Measurements from ENCODE around the gene RPS6KA2. TPM values are rescaled to one million over a fixed set of nuclear protein-coding genes. Genes with fewer than 3 reads are reported as not detected.
A peak's percentile ranks its signal among the peaks of the same experiment; 100 is the strongest.
"Not testable (repeated sequence)": the region's sequence is repeated elsewhere in the genome, so short reads cannot be mapped to it uniquely, and the experiment has no call there.

RPS6KA2 gene
- total RNA-seq, 2 experiments from 2014 or later: 1.6 to 1.9 TPM

DNA sequence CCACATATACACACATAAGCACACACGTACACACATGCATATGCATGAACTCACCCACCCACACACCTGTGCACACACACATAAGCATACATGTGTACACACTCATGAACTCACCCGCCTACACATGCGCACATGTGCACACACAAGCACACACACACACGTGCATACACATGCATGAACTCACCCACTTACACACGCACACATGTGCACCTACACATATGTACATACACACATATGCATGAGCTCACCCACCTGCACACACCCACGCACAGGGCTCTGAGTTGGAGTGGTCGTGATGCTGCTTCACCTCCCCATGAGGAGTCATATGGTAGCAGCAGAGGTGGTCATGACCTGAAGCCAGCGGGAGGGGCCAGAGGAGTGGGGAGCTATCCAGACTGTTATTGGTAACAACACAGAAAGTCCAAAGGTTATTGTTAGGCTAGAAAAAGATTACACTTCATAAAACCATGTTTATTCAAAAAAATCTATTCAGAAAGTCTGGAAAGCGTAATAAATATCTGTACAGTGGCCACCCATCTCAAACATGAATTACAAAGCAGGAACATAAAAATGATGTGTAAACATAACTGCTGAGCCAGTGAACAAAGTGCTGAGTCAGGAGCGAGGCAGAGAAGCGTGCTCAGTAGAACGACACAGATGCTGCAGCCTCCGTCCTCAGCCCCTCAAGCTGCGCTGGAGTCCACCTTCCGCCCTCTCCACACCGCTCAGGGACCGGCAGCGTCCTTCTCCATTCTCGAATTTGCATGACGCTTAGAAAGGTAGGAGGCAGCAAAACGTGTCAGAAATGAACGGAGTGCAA, 217.9 kb downstream of the RPS6KA2 start:
- ChIA-PET CTCF (interaction anchor here (2.1 to 3.6 kb wide), 2 partner anchors 9 to 96 kb away, joined by 6 to 32 read pairs; no protein-coding TSS in a partner anchor), POLR2A (no interaction called here)
- ATAC-seq (no peak), DNase-seq (no peak)
- no peak overlapping the region for H3K27ac Mint-ChIP-seq
- no peaks in the 10 kb centered on the region for H3K9me3 Mint-ChIP-seq (ENCODE audit: insufficient read depth)
- H3K36me3 Mint-ChIP-seq (ENCODE audit: low read depth): peaks cover 2% of the 10 kb centered on the region
- H3K4me3 Mint-ChIP-seq: no peak overlapping the region
- H3K27me3 Mint-ChIP-seq (ENCODE audit: low read depth): peaks cover 16% of the 10 kb centered on the region
- peaks cover 39% of the 10 kb centered on the region for H3K4me1 Mint-ChIP-seq (ENCODE audit: low read depth)

DNA sequence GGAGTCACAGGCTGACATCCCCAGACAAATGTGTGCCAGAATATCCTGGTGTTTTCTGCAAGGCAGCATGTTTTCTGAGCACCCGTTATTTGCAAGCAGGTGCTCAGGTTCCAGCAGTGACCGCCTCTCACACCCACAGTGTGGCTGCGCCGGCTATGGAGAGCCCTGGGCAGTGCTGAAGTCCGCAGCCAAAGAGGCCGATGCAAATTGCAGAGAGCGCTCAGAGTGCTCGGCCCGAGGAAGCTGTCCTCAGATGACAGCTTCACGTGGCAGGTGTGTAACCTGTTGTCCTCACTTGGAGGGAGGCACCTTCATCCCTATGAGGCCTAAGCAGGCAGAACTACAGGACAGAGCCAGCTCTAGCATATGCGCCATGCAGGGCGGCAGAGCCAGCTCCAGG, 220.9 kb downstream of the RPS6KA2 start:
- ChIA-PET POLR2A (no interaction called here), CTCF (interaction anchor here (1.5 kb wide), 1 partner anchor 25 kb away, joined by 6 read pairs; no protein-coding TSS in a partner anchor)
- peaks cover 14% of the 10 kb centered on the region for H3K4me1 Mint-ChIP-seq (ENCODE audit: low read depth)
- DNase-seq (no peak), ATAC-seq (no peak)
- no peak overlapping the region for H3K4me3 Mint-ChIP-seq
- H3K27me3 Mint-ChIP-seq (ENCODE audit: low read depth): peaks cover 21% of the 10 kb centered on the region
- H3K27ac Mint-ChIP-seq: no peak overlapping the region
- no peaks in the 10 kb centered on the region for H3K36me3 Mint-ChIP-seq (ENCODE audit: low read depth)
- no peaks in the 10 kb centered on the region for H3K9me3 Mint-ChIP-seq (ENCODE audit: insufficient read depth)

DNA sequence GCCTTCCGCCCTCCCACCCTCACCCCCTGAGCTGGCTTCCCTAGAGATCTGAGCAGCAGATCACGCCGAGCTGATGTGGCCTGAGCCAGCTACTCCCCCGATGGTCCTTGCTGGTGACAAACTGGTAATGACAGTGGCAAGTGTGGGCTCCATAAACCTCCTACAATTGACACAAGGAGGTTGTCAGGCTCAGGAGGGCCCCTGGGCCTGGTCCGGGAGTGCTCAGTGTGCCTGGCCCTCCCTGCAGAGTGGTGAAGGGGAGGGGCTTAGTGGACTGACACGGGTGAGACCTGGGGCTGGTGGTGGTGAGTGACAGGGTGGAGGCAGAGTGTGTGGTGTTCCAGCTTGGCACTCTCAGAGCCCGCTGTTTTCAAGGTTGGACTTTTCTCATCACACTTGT, 221.7 kb downstream of the RPS6KA2 start:
- no peaks in the 10 kb centered on the region for H3K9me3 Mint-ChIP-seq (ENCODE audit: insufficient read depth)
- CTCF ChIA-PET: no interaction called here
- POLR2A ChIA-PET: no interaction called here
- peaks cover 20% of the 10 kb centered on the region for H3K27me3 Mint-ChIP-seq (ENCODE audit: low read depth)
- no peak for DNase-seq
- ATAC-seq: no peak
- H3K27ac Mint-ChIP-seq: no peak overlapping the region
- no peaks in the 10 kb centered on the region for H3K36me3 Mint-ChIP-seq (ENCODE audit: low read depth)
- peaks cover 6% of the 10 kb centered on the region for H3K4me1 Mint-ChIP-seq (ENCODE audit: low read depth)
- H3K4me3 Mint-ChIP-seq: no peak overlapping the region

DNA sequence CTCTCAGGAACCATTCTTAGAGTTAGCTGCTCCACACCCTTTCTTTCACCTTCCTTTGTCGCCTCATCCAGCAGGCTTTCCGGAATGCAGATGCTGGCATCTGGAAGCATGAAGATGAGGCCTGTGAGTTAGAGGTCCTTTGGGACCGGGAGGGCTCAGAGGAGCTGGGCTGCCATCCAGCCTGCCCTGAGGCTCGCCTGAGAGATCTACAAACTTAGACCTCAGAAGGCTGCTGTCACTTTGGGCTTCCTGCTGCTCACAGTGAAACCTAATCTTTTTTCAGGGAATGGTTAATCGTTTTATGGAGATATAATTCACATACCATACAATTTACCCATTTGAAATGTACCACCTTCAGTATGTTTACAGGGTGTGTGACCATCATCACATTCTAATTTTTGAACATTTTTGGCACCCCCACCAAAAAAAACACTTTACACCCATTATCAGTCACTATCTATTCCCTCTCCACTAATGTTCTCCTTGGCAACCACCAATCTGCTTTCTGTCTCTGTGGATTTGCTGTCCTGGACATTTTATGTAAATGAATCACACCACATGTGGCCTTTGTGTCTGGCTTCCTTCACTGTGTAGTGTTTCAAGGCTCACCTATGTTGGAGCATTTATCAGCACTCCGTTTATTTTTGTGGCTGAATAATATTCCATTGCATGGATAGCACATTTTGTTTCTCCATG, 224.3 kb downstream of the RPS6KA2 start:
- Mint-ChIP-seq H3K27me3 (ENCODE audit: low read depth) (peaks cover 11% of the 10 kb centered on the region), H3K27ac (no peak overlapping the region), H3K4me3 (no peak overlapping the region), H3K4me1 (ENCODE audit: low read depth) (peaks cover 2% of the 10 kb centered on the region), H3K36me3 (ENCODE audit: low read depth) (no peaks in the 10 kb centered on the region), H3K9me3 (ENCODE audit: insufficient read depth) (no peaks in the 10 kb centered on the region)
- DNase-seq (no peak), ATAC-seq (no peak)
- ChIA-PET CTCF (interaction anchor here (0.7 to 5.0 kb wide), 2 partner anchors 85 to 127 kb away, joined by 3 to 61 read pairs; no protein-coding TSS in a partner anchor), POLR2A (no interaction called here)

DNA sequence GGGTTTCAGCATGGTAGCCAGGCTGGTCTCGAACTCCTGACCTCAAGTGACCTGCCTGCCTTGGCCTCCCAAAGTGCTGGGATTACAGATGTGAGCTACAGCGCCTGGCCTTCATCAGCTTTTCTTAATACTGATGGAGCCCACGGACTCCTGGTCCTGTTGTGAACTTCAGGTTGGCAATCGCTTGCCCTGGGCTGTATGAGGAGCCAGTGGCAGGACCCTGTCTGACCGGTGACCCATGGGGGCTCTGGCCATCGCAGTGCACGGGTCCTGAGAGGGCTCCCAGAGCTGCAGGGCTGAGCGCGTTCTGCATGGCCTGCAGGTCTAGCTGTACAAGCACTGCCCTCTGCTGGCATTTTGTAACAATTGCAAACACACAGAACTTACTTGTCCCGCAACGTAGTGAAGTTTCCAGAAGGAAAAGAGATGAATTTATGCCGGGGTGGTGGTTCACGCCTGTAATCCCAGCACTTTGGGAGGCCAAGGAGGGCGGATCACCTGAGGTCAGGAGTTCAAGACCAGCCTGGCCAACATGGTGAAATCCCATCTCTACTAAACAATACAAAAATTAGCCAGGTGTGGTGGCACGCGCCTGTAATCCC, 226.3 kb downstream of the RPS6KA2 start:
- ATAC-seq (peak; percentile 81), DNase-seq (peak; percentile 69)
- CTCF ChIA-PET: interaction anchor here (0.6 to 5.0 kb wide), 37 partner anchors 8 to 244 kb away, joined by 3 to 61 read pairs (median 6); partner anchors contain the start of genes PRR18 and SFT2D1
- POLR2A ChIA-PET; H3K4me3 Mint-ChIP-seq; H3K4me1 Mint-ChIP-seq (ENCODE audit: low read depth); H3K9me3 Mint-ChIP-seq (ENCODE audit: insufficient read depth); H3K27ac Mint-ChIP-seq; H3K36me3 Mint-ChIP-seq (ENCODE audit: low read depth): not testable (repeated sequence)
- peaks cover 11% of the 10 kb centered on the region for H3K27me3 Mint-ChIP-seq (ENCODE audit: low read depth)

DNA sequence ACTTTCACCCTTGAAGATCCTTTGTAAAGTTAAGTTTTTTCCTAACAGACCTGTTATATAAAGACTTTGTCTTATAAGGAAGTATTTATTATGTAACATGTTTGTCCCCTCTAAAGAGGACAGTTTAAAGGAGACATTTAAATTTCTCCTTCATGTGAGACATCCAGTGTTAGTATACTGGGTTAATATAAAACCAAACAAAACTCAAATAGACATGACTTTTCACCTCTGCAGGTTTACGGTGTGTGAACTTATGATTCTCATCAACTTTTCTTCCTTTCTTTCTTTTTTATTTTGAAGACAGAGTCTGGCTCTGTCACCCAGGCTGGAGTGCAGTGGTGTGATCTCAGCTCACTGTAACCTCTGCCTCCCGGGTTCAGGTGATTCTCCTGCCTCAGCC, 226.9 kb downstream of the RPS6KA2 start:
- no peak overlapping the region for H3K4me3 Mint-ChIP-seq
- H3K36me3 Mint-ChIP-seq (ENCODE audit: low read depth): no peaks in the 10 kb centered on the region
- no peaks in the 10 kb centered on the region for H3K9me3 Mint-ChIP-seq (ENCODE audit: insufficient read depth)
- ATAC-seq: no peak
- no peak overlapping the region for H3K27ac Mint-ChIP-seq
- H3K27me3 Mint-ChIP-seq (ENCODE audit: low read depth): peaks cover 15% of the 10 kb centered on the region
- POLR2A ChIA-PET: interaction anchor here (0.9 kb wide), 1 partner anchor 24 kb away, joined by 3 read pairs; no protein-coding TSS in a partner anchor
- H3K4me1 Mint-ChIP-seq (ENCODE audit: low read depth): peaks cover 2% of the 10 kb centered on the region
- CTCF ChIA-PET: interaction anchor here (0.6 to 5.0 kb wide), 33 partner anchors 8 to 243 kb away, joined by 3 to 61 read pairs (median 7); partner anchors contain the start of genes PRR18 and SFT2D1
- no peak for DNase-seq

DNA sequence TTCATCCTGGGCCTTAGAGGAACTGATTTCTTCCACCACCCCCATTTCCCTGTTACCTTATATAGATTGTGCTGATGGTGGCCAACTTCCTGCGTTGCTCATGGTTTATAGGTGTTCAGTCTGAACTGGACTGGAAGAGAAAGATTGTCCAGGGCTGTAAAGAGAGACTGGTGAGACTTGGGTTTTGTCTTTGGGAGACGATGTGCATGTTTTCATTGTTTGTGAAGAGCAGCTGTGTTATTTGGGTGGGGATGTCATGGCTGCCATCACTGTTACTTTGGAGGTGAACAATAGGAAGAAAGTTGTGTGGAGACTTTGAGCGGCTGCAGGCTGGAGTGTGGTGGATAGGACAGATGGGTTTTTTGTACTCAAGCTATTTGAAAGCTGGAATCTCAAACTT, 228.7 kb downstream of the RPS6KA2 start:
- H3K9me3 Mint-ChIP-seq (ENCODE audit: insufficient read depth): no peaks in the 10 kb centered on the region
- ChIA-PET CTCF (interaction anchor here (1.0 to 5.0 kb wide), 7 partner anchors 17 to 163 kb away, joined by 3 to 61 read pairs (median 5); no protein-coding TSS in a partner anchor), POLR2A (no interaction called here)
- H3K27ac Mint-ChIP-seq: no peak overlapping the region
- no peaks in the 10 kb centered on the region for H3K36me3 Mint-ChIP-seq (ENCODE audit: low read depth)
- H3K4me3 Mint-ChIP-seq: no peak overlapping the region
- DNase-seq (no peak), ATAC-seq (no peak)
- peaks cover 2% of the 10 kb centered on the region for H3K4me1 Mint-ChIP-seq (ENCODE audit: low read depth)
- peaks cover 17% of the 10 kb centered on the region for H3K27me3 Mint-ChIP-seq (ENCODE audit: low read depth)

DNA sequence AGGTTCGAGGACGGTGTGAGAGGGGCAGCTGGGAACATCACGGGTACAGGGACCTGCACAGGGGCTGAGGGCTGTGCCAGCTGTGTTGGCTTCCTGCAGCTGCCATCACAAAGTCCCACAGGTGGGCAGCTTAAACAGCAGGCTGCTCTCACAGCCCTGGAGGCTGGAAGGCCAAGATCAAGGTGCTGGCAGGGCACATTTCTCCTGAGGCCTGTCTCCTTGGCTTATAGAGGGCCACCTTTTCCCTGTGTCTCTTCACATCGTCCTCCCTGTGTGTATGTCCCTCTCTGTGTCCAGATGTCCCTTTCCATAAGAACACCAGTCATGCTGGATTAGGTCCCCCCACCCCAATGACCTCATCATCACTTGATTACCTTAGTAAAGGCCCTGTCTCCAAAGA, 229.2 kb downstream of the RPS6KA2 start:
- no peak for ATAC-seq
- Mint-ChIP-seq H3K27ac (no peak overlapping the region), H3K4me3 (no peak overlapping the region), H3K36me3 (ENCODE audit: low read depth) (no peaks in the 10 kb centered on the region), H3K4me1 (ENCODE audit: low read depth) (peaks cover 2% of the 10 kb centered on the region), H3K27me3 (ENCODE audit: low read depth) (peaks cover 17% of the 10 kb centered on the region), H3K9me3 (ENCODE audit: insufficient read depth) (no peaks in the 10 kb centered on the region)
- ChIA-PET CTCF (interaction anchor here (1.0 to 5.0 kb wide), 6 partner anchors 17 to 162 kb away, joined by 3 to 61 read pairs (median 7); no protein-coding TSS in a partner anchor), POLR2A (no interaction called here)
- no peak for DNase-seq

DNA sequence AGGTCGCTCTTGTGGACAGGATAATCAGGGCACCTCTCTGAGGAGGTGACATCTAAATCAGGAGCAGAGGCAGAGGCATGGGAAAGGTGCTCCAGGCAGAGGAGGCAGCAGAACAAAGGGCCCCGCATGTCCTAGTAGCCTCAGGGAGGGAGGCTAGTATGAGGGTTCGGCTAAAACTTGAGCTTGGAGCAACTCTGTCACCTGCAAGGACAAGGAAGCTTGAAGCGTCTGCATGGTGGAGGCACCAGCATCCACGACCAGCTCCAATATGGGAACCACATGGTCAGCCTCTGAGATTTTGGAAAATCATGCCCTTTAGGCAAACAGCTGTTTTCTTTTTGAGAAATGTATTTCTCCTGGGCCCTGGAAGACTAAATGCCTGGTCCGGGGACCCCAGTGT, 231.3 kb downstream of the RPS6KA2 start:
- Mint-ChIP-seq H3K36me3 (ENCODE audit: low read depth) (no peaks in the 10 kb centered on the region), H3K4me3 (no peak overlapping the region), H3K27me3 (ENCODE audit: low read depth) (peaks cover 20% of the 10 kb centered on the region), H3K27ac (no peak overlapping the region), H3K4me1 (ENCODE audit: low read depth) (peaks cover 2% of the 10 kb centered on the region), H3K9me3 (ENCODE audit: insufficient read depth) (no peaks in the 10 kb centered on the region)
- ATAC-seq (no peak), DNase-seq (no peak)
- ChIA-PET CTCF (interaction anchor here (2.1 kb wide), 1 partner anchor 83 kb away, joined by 6 read pairs; no protein-coding TSS in a partner anchor), POLR2A (no interaction called here)

DNA sequence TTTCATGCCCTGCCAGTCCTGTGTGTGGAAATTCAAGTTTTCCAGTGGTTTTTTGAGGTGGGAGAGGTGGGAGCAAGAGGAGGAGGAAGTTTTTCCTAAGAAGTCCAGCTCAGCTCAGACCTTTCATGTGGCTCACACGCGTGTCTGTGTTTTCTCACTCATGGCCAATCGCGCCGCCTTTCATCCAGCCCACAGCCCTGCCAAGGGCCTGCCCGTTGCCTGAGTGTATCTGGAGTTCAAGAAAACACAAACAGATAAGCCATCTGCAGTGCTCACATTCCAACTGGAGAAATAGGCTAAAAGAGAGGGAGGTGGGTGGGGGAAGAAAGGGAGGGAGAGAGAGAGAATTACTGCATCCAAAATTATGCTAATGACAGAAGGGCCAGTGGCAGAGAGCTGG, 231.7 kb downstream of the RPS6KA2 start:
- H3K9me3 Mint-ChIP-seq (ENCODE audit: insufficient read depth): no peaks in the 10 kb centered on the region
- H3K36me3 Mint-ChIP-seq (ENCODE audit: low read depth): no peaks in the 10 kb centered on the region
- ATAC-seq (no peak), DNase-seq (no peak)
- H3K27me3 Mint-ChIP-seq (ENCODE audit: low read depth): peaks cover 22% of the 10 kb centered on the region
- H3K4me3 Mint-ChIP-seq: no peak overlapping the region
- H3K27ac Mint-ChIP-seq: no peak overlapping the region
- ChIA-PET CTCF (interaction anchor here (2.1 kb wide), 1 partner anchor 82 kb away, joined by 6 read pairs; no protein-coding TSS in a partner anchor), POLR2A (no interaction called here)
- peaks cover 2% of the 10 kb centered on the region for H3K4me1 Mint-ChIP-seq (ENCODE audit: low read depth)

DNA sequence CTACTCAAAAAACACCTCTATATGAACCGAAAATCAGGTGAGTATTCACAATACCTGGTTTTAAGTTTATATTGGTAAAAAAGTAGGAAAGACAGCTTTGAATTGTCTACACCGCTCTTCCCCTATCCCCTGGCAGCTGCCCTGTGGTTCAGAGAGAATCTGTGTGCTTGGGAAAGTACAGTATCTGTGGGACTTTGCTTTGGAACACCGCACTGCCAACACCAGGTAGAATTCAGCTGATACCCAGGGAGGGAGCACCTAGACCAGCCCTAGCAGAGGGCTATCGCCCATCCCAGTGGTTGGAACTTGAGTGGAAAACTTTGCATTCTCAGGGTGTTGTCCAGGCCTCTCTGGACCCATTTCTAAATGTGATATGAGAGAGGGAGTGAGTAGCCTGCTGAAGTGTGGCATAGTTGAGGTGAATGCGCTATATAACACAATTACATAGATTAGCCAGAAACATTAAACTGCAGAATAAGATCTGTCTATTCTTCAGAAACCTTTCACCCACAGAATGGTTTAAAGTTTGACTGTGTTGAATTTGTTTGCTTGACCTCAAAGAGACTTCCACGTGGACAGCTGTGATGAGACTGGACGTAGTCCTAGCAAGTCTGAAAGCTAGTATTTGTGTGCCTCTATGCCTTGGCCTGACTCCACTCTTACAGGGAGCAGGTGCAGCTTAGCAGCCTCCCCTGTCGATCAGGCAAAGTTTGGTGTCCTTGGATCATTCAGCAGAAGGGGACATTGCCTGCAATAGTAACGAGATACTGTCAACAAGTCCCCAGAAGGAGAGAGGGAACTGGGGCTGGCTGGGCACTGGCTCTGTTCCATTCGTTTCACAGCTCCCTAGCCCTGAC, 232.8 kb downstream of the RPS6KA2 start:
- H3K27ac Mint-ChIP-seq: no peak overlapping the region
- no peaks in the 10 kb centered on the region for H3K9me3 Mint-ChIP-seq (ENCODE audit: insufficient read depth)
- DNase-seq (no peak), ATAC-seq (no peak)
- H3K4me3 Mint-ChIP-seq: no peak overlapping the region
- CTCF ChIA-PET: interaction anchor here (2.1 kb wide), 1 partner anchor 81 kb away, joined by 6 read pairs; no protein-coding TSS in a partner anchor
- H3K27me3 Mint-ChIP-seq (ENCODE audit: low read depth): peaks cover 22% of the 10 kb centered on the region
- POLR2A ChIA-PET: no interaction called here
- peaks cover 2% of the 10 kb centered on the region for H3K4me1 Mint-ChIP-seq (ENCODE audit: low read depth)
- no peaks in the 10 kb centered on the region for H3K36me3 Mint-ChIP-seq (ENCODE audit: low read depth)

Data from activated CD8-positive, alpha-beta T cell treated with anti-CD3 and anti-CD28 coated beads, Interleukin-2, amount 10 ng/mL, durations not matched to agents 7 days and 5 days (primary cell).